Endothelial cell of umbilical vein (primary cell): Measurements from ENCODE around the gene ANKFN1. TPM values are rescaled to one million over a fixed set of nuclear protein-coding genes. Genes with fewer than 3 reads are reported as not detected.

Source experiments
- BruUV-seq: library from RNA; stranded (reverse); fragments of 400-500 nt; replicated peaks from 2 replicates; lab custom pipeline; 2021; lab: Mats Ljungman, UMichigan
- CTCF ChIA-PET: fragments of 300-600, 350-600 bp; sonication (Branson Sonifier 250); formaldehyde crosslinking; loops from one replicate; lab custom pipeline; 2021; ENCODE audit warnings: antibody characterized with exemption, inconsistent platforms; lab: Charles Lee
- POLR2A ChIA-PET: fragments of 300-600, 350-600 bp; sonication (Branson Sonifier 250); formaldehyde crosslinking; loops from one replicate; lab custom pipeline; 2021; ENCODE audit warnings: antibody characterized with exemption, inconsistent platforms; lab: Charles Lee
- DNase-seq: peaks from one replicate; pipeline ENCODE4 v3.0.0-alpha.2; 2011; ENCODE audit warnings: low read depth, low spot score
- FAIRE-seq: peaks from 2 replicates; lab custom pipeline; 2011; peaks lifted over from hg19 to GRCh38; lab: Jason Lieb, UNC
- H2AFZ ChIP-seq: 2 replicates; pipeline ENCODE4 v1.6.0; 2012; ENCODE audit warnings: low read depth, low read length, control low read depth, inconsistent platforms
- H3K27ac ChIP-seq: 2 replicates; pipeline ENCODE4 v1.5.1; 2011; ENCODE audit warnings: low read depth, mild to moderate bottlenecking, control low read depth, low read length, moderate library complexity; ENCODE audit not compliant: insufficient read depth
- H3K27me3 ChIP-seq, 2 experiments: 2 replicates each; pipeline versions ENCODE4 v1.6.0 to v1.6.1; 2011; ENCODE audit warnings: low read length in 2 of 2, mixed read lengths in 1 of 2; ENCODE audit not compliant: control insufficient read depth in 2 of 2, insufficient read depth in 2 of 2
- H3K36me3 ChIP-seq, 2 experiments: 2 replicates in 1 of 2; 3 replicates in 1 of 2; pipeline ENCODE4 v1.5.1; 2011; ENCODE audit warnings: low read length in 2 of 2, mild to moderate bottlenecking in 1 of 2, moderate library complexity in 1 of 2; ENCODE audit not compliant: control insufficient read depth in 2 of 2, insufficient read depth in 2 of 2; ENCODE audit errors: extremely low read depth in 1 of 2
- H3K4me1 ChIP-seq: 3 replicates; pipeline ENCODE4 v1.5.1; 2011; ENCODE audit warnings: mild to moderate bottlenecking, low read length; ENCODE audit not compliant: control insufficient read depth, insufficient read depth; ENCODE audit errors: extremely low read depth
- H3K4me2 ChIP-seq: 2 replicates; pipeline ENCODE4 v1.6.1; 2011; ENCODE audit warnings: low read length, control low read depth, mixed read lengths; ENCODE audit not compliant: insufficient read depth
- H3K4me3 ChIP-seq, 3 experiments: fragments of 200-600 bp in 1 of 3; sonication (generic), shearing (Covaris generic) in 1 of 3; replicated peaks in 1 of 3; 2 replicates each; pipeline ENCODE4 v1.5.1; 2011 to 2016; ENCODE audit warnings: control low read depth in 3 of 3, low read length in 3 of 3, mild to moderate bottlenecking in 2 of 3, inconsistent platforms in 1 of 3, low read depth in 1 of 3, moderate library complexity in 1 of 3; ENCODE audit not compliant: insufficient read depth in 1 of 3
- H3K79me2 ChIP-seq: 2 replicates; pipeline ENCODE4 v1.6.0; 2012; ENCODE audit warnings: low read length, inconsistent platforms; ENCODE audit not compliant: control insufficient read depth, insufficient read depth
- H3K9ac ChIP-seq: replicated peaks from 2 replicates; pipeline ENCODE3; 2011; ENCODE audit warnings: low read length, control low read depth; ENCODE audit not compliant: insufficient read depth; ENCODE audit errors: extremely low read depth
- H3K9me1 ChIP-seq: replicated peaks from 3 replicates; pipeline ENCODE4 v1.6.0; 2011; ENCODE audit warnings: mild to moderate bottlenecking, low read length; ENCODE audit not compliant: control insufficient read depth, insufficient read depth; ENCODE audit errors: extremely low read depth
- H3K9me3 ChIP-seq: replicated peaks from 2 replicates; pipeline ENCODE4 v1.5.1; 2012; ENCODE audit warnings: low read length, inconsistent platforms; ENCODE audit not compliant: control insufficient read depth, insufficient read depth
- H4K20me1 ChIP-seq: replicated peaks from 2 replicates; pipeline ENCODE3; 2011; ENCODE audit warnings: mild to moderate bottlenecking, low read length; ENCODE audit not compliant: control insufficient read depth, insufficient read depth; ENCODE audit errors: extremely low read depth
- CTCF ChIP-seq, 2 donors: IDR thresholded peaks; 1 replicate in 1 of 2; 2 replicates in 1 of 2; pipeline ENCODE4 v1.5.1; 2011; ENCODE audit warnings: low read length in 2 of 2, mild to moderate bottlenecking in 2 of 2, moderate library complexity in 2 of 2, control low read depth in 1 of 2, inconsistent platforms in 1 of 2, low read depth in 1 of 2; ENCODE audit not compliant: insufficient read depth in 1 of 2; ENCODE audit errors: extremely low read depth in 1 of 2
- EZH2 ChIP-seq: IDR thresholded peaks from 2 replicates; pipeline ENCODE4 v1.6.1; 2012; ENCODE audit warnings: borderline replicate concordance, low read depth, mild to moderate bottlenecking, moderate library complexity, low read length, inconsistent platforms; ENCODE audit not compliant: severe bottlenecking
- FOS ChIP-seq: IDR thresholded peaks from 2 replicates; pipeline ENCODE4 v1.6.1; 2011; ENCODE audit warnings: mild to moderate bottlenecking, low read length, moderate library complexity, borderline replicate concordance; ENCODE audit not compliant: insufficient read depth
- GATA2 ChIP-seq: IDR thresholded peaks from 2 replicates; pipeline ENCODE4 v1.7.0; 2011; ENCODE audit warnings: low read depth, mild to moderate bottlenecking, moderate library complexity, mixed read lengths, low read length; ENCODE audit not compliant: insufficient read length, insufficient read depth
- JUN ChIP-seq: IDR thresholded peaks from 2 replicates; pipeline ENCODE4 v1.6.1; 2011; ENCODE audit warnings: borderline replicate concordance, low read depth; ENCODE audit not compliant: insufficient read length, insufficient read depth
- MAX ChIP-seq: IDR thresholded peaks from 2 replicates; pipeline ENCODE4 v1.6.1; 2011; ENCODE audit not compliant: insufficient read depth, insufficient read length
- MYC ChIP-seq: IDR thresholded peaks from one replicate; pipeline ENCODE4 v1.6.1; 2011; ENCODE audit warnings: mild to moderate bottlenecking, low read depth, low read length
- POLR2A ChIP-seq: IDR thresholded peaks from 2 replicates; pipeline ENCODE4 v1.6.1; 2012; ENCODE audit warnings: low read depth, mild to moderate bottlenecking, control low read depth, low read length
- POLR2AphosphoS5 ChIP-seq: IDR thresholded peaks from 2 replicates; pipeline ENCODE4 v1.6.1; 2012; ENCODE audit warnings: low read depth, mild to moderate bottlenecking, control low read depth, low read length, moderate library complexity; ENCODE audit not compliant: insufficient read depth
- dilution Hi-C: fragments of 300-500 bp; cut with MboI; formaldehyde crosslinking; loops from one replicate; pipeline ENCODE4 v1.15.0; 2019; ENCODE audit warnings: low sequenced_read_pairs; ENCODE audit not compliant: extremely low pct_ligation_motif_present
- intact Hi-C: fragments of 100-400 bp; cut with micrococcal nuclease; formaldehyde crosslinking; loops from one replicate; pipeline ENCODE4 v1.10.0; 2022
- polyA plus RNA-seq, 4 experiments: library from polyadenylated mRNA; depleted of rRNA in 3 of 4; stranded (reverse) in 3 of 4; unstranded in 1 of 4; fragments of >200 nt; gene quantifications; 2 replicates each; pipeline versions ENCODE4 v1.2.1 to v1.2.3, GENCODE V29; 2011 to 2012; ENCODE audit warnings: missing spikeins in 1 of 4
- total RNA-seq: library from RNA; stranded (reverse); gene quantifications from 2 replicates; pipeline ENCODE4 v1.2.3, GENCODE V29; 2021

ANKFN1 gene
- total and polyA plus RNA-seq, 2 donors (not counting 3 experiments of a cell fraction or from before 2014, with no cell fraction given), result 0.15 TPM; not detected in 1

DNA sequence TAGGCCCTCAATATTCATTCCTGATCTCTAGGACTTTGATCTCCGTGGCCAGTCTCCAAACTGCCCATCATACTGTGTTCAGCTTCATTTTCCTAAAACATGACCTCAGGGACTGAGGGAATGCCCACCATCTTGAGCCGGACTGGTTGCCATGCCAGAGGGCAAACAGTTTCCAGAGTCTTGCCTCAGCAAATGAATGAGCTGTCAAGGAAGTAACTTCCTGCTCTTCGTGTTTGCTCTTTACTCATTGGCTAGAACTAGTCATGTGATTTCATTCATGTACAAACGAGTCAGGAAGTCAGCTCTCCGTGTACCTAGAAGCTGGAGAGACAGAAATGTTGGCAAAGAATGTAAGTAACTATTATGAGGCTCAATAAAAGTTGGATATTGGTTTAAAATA is 50.2 kb downstream of the ANKFN1 start:
- Histone ChIP-seq H3K4me3 (no peak overlapping the region), H2AFZ (peak overlapping the region; percentile 54), H3K27me3 (no peaks in the 10 kb centered on the region), H3K36me3 (no peaks in the 10 kb centered on the region), H3K9ac (no peak overlapping the region), H3K9me3 (no peaks in the 10 kb centered on the region), H3K27ac (no peak overlapping the region), H3K4me1 (no peaks in the 10 kb centered on the region), H3K9me1 (no peaks in the 10 kb centered on the region), H4K20me1 (no peaks in the 10 kb centered on the region), H3K79me2 (no peaks in the 10 kb centered on the region), H3K4me2 (no peak overlapping the region)
- intact Hi-C loops, result no loop called here
- no peak for DNase-seq
- dilution Hi-C loops, result no loop called here
- TF ChIP-seq MAX, result no peak
- no peak for TF ChIP-seq GATA2
- no peak for TF ChIP-seq EZH2
- no peak for TF ChIP-seq POLR2AphosphoS5
- no peak for TF ChIP-seq CTCF (IDR thresholded peaks at IDR 0.05; ENCODE audit: extremely low read depth in 1 of 2, insufficient read depth in 1 of 2, low read depth in 1 of 2, low read length in 2 of 2)
- no peak for TF ChIP-seq MYC
- no peak for TF ChIP-seq JUN
- no peak for TF ChIP-seq FOS
- no peak for TF ChIP-seq POLR2A
- ChIA-PET POLR2A (interaction anchor here (1.5 kb wide), 1 partner anchor 496 kb away, joined by 3 read pairs; no protein-coding TSS in a partner anchor), CTCF (interaction anchor here (1.1 kb wide), 1 partner anchor 55 kb away, joined by 4 read pairs; no protein-coding TSS in a partner anchor)
- BruUV-seq, result no TSS peak
- FAIRE-seq, result no peak
